Upper lobe of left lung (tissue), 4 donors: ENCODE results near the gene PPFIA4.

Experiments used
- POLR2A ChIP-seq, 4 donors: fragments of 450-650 bp; IDR thresholded peaks; one replicate each; pipeline ENCODE4 v1.5.1; 2016 to 2017; ENCODE audit warnings: antibody characterized with exemption in 4 of 4, mild to moderate bottlenecking in 2 of 4
- POLR2AphosphoS5 ChIP-seq, 2 donors: sonication (generic); formaldehyde crosslinking; IDR thresholded peaks; one replicate each; pipeline ENCODE4 v1.5.1; 2017; ENCODE audit warnings: antibody characterized with exemption in 2 of 2
- TF ChIP-seq, protein P1 (sequence below), 6 experiments: fragments of 450-650 bp in 4 of 6; fragments of 200-600 bp in 2 of 6; sonication (generic) in 2 of 6; IDR thresholded peaks; one replicate each; pipeline ENCODE4 v1.5.1; 2016 to 2019; ENCODE audit warnings: antibody characterized with exemption in 6 of 6

DNA sequence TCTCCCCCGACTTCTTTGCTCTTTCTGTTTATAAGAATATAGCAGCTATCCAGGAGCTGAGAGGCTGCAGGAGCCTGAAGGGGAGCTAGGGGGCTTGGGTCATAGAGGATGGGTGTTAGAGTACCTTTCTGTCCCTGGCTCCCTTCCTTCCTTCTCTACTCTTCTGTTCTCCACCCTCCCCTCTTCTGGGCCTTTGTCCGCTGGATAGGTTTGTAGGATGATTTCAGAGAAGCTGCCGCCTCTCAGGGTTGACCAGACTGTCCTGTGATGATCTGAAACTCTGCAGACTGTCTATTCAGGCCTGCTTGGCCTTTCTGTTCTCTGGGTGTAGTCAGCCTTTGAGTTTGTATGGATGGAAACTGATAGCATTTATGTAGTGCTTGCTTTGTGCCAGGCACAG, 26.3 kb downstream of the PPFIA4 start:
- TF ChIP-seq POLR2A (IDR thresholded peaks at IDR 0.05), result no peak
- TF ChIP-seq, protein P1, sequence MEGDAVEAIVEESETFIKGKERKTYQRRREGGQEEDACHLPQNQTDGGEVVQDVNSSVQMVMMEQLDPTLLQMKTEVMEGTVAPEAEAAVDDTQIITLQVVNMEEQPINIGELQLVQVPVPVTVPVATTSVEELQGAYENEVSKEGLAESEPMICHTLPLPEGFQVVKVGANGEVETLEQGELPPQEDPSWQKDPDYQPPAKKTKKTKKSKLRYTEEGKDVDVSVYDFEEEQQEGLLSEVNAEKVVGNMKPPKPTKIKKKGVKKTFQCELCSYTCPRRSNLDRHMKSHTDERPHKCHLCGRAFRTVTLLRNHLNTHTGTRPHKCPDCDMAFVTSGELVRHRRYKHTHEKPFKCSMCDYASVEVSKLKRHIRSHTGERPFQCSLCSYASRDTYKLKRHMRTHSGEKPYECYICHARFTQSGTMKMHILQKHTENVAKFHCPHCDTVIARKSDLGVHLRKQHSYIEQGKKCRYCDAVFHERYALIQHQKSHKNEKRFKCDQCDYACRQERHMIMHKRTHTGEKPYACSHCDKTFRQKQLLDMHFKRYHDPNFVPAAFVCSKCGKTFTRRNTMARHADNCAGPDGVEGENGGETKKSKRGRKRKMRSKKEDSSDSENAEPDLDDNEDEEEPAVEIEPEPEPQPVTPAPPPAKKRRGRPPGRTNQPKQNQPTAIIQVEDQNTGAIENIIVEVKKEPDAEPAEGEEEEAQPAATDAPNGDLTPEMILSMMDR (IDR thresholded peaks at IDR 0.05), result no peak
- TF ChIP-seq POLR2AphosphoS5 (IDR thresholded peaks at IDR 0.05), result no peak
